Fibroblast of lung (primary cell): ENCODE measurements around the gene PLEKHN1. TPM values are rescaled to one million over a fixed set of nuclear protein-coding genes. Genes with fewer than 3 reads are reported as not detected.
"Not testable (repeated sequence)": the region's sequence is repeated elsewhere in the genome, so short reads cannot be mapped to it uniquely, and the experiment has no call there.

ENCODE experiments used
- DNase-seq, 2 donors: peaks; one replicate each; pipeline versions ENCODE4 v3.0.0 to v3.0.0-alpha.2; 2010; ENCODE audit warnings: low read depth in 2 of 2
- H2AFZ ChIP-seq: 2 replicates; pipeline ENCODE4 v1.5.1; 2012; ENCODE audit warnings: low read length, control low read depth, inconsistent platforms
- H3K27ac ChIP-seq: 2 replicates; pipeline ENCODE4 v1.5.1; 2011; ENCODE audit warnings: low read length, control low read depth; ENCODE audit not compliant: insufficient read depth
- H3K27me3 ChIP-seq: 2 replicates; pipeline ENCODE4 v1.5.1; 2011; ENCODE audit warnings: mild to moderate bottlenecking, low read length; ENCODE audit not compliant: control insufficient read depth, insufficient read depth
- H3K36me3 ChIP-seq: 2 replicates; pipeline ENCODE4 v1.5.1; 2011; ENCODE audit warnings: low read length; ENCODE audit not compliant: control insufficient read depth, insufficient read depth
- H3K4me1 ChIP-seq: 2 replicates; pipeline ENCODE4 v1.5.1; 2011; ENCODE audit warnings: low read length; ENCODE audit not compliant: control insufficient read depth, insufficient read depth; ENCODE audit errors: extremely low read depth
- H3K4me2 ChIP-seq: 2 replicates; pipeline ENCODE4 v1.5.1; 2011; ENCODE audit warnings: low read length, control low read depth; ENCODE audit not compliant: insufficient read depth; ENCODE audit errors: extremely low read depth
- H3K4me3 ChIP-seq, 4 experiments: fragments of 200-600 bp in 1 of 4; sonication (generic) in 1 of 4; replicated peaks in 1 of 4; 2 replicates each; pipeline ENCODE4 v1.5.1; 2011 to 2016; ENCODE audit warnings: low read length in 4 of 4, low read depth in 3 of 4, mild to moderate bottlenecking in 3 of 4, control low read depth in 2 of 4, inconsistent platforms in 1 of 4, mixed read lengths in 1 of 4; ENCODE audit not compliant: insufficient read depth in 1 of 4; ENCODE audit errors: control extremely low read depth in 1 of 4
- H3K79me2 ChIP-seq: 2 replicates; pipeline ENCODE4 v1.5.1; 2012; ENCODE audit warnings: mild to moderate bottlenecking, low read length, inconsistent platforms; ENCODE audit not compliant: control insufficient read depth, insufficient read depth
- H3K9ac ChIP-seq: 2 replicates; pipeline ENCODE4 v1.5.1; 2011; ENCODE audit warnings: mild to moderate bottlenecking, low read length, control low read depth; ENCODE audit not compliant: insufficient read depth
- H3K9me3 ChIP-seq: 2 replicates; pipeline ENCODE4 v1.5.1; 2012; ENCODE audit warnings: low read depth, low read length; ENCODE audit not compliant: control insufficient read depth, insufficient read depth
- H4K20me1 ChIP-seq: 2 replicates; pipeline ENCODE4 v1.5.1; 2011; ENCODE audit warnings: low read length; ENCODE audit not compliant: control insufficient read depth, insufficient read depth; ENCODE audit errors: extremely low read depth
- EZH2 ChIP-seq: IDR thresholded peaks from 2 replicates; pipeline ENCODE4 v1.5.1; 2012; ENCODE audit warnings: low read length, control low read depth, mild to moderate bottlenecking; ENCODE audit errors: missing control alignments
- polyA plus RNA-seq, 2 donors: library from polyadenylated mRNA; depleted of rRNA in 1 of 2; stranded (reverse) in 1 of 2; unstranded in 1 of 2; fragments of >200 nt; gene quantifications; 2 replicates each; pipeline ENCODE4 v1.2.1, GENCODE V29; 2011 to 2012; ENCODE audit warnings: missing spikeins in 1 of 2
- total RNA-seq: library from RNA; depleted of rRNA; stranded (reverse); fragments of >200 nt; gene quantifications from 2 replicates; pipeline ENCODE4 v1.2.1, GENCODE V29; 2014
- TF ChIP-seq, protein P1 (sequence below), 2 donors: IDR thresholded peaks in 1 of 2; conservative IDR thresholded peaks in 1 of 2; 1 replicate in 1 of 2; 2 replicates in 1 of 2; pipeline ENCODE4 v1.5.1; 2011 to 2012; ENCODE audit warnings: low read length in 2 of 2, control low read depth in 1 of 2, inconsistent platforms in 1 of 2, low read depth in 1 of 2, mild to moderate bottlenecking in 1 of 2

The PLEKHN1 gene
- total and polyA plus RNA-seq, 2 donors (not counting 1 experiment from before 2014, with no cell fraction given) = 0.17 to 0.41 TPM

DNA sequence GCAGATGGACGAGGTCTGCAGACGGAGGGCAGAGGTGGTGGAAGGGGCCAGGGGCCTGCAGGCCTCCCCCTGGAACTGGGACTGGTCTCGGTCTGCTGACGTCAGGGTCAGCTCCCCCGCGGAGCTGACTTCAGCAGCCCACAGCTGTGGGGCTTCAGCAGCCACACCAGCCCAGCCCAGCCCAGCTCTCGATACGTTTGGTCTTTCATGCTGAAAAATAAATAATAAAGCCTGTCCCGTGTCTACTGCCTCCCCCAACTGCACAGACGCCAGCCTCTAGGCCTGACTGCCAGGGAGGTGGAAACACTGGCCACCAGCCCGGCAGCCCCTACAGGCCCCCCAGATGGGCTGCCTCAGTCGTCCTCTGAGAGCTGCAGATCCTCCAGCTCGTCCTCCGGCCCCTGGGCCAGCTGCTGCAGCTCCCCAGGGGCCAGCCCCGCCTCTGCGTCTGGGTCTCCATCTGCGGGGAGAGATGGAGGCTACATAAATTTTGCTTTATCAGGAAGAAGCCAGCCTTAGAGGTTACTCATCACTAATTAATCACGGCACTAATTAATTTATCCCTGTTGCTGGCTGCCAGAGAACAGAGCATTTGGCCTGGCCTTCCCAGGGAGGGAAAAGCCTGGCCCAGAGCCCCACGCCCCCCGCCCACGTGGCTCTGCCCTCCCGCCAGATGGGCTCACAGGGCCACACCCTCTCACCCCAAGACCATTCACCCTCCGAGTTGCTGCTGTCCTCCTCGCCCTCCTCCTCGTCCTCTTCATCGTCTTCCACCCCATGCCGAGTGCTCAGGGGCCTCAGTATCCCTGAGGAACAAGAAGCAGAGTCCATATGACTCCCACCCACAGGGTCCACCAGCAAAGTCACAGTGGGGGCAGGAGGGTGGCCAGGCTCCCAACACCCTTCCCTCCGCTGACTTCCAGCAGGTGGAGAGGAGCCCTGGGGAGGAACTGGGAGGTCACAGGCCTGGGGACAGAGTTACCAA, 21.6 kb upstream of the PLEKHN1 start:
- Histone ChIP-seq H3K4me2 (no peak overlapping the region), H4K20me1 (no peaks in the 10 kb centered on the region), H3K27me3 (no peaks in the 10 kb centered on the region), H3K36me3 (peaks cover 21% of the 10 kb centered on the region), H2AFZ (no peak overlapping the region), H3K4me1 (peaks cover 24% of the 10 kb centered on the region), H3K4me3 (no peak overlapping the region), H3K9me3 (no peaks in the 10 kb centered on the region), H3K27ac (peak overlapping the region; percentile 72), H3K9ac (no peak overlapping the region), H3K79me2 (no peaks in the 10 kb centered on the region)
- TF ChIP-seq, protein P1, sequence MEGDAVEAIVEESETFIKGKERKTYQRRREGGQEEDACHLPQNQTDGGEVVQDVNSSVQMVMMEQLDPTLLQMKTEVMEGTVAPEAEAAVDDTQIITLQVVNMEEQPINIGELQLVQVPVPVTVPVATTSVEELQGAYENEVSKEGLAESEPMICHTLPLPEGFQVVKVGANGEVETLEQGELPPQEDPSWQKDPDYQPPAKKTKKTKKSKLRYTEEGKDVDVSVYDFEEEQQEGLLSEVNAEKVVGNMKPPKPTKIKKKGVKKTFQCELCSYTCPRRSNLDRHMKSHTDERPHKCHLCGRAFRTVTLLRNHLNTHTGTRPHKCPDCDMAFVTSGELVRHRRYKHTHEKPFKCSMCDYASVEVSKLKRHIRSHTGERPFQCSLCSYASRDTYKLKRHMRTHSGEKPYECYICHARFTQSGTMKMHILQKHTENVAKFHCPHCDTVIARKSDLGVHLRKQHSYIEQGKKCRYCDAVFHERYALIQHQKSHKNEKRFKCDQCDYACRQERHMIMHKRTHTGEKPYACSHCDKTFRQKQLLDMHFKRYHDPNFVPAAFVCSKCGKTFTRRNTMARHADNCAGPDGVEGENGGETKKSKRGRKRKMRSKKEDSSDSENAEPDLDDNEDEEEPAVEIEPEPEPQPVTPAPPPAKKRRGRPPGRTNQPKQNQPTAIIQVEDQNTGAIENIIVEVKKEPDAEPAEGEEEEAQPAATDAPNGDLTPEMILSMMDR (conservative IDR thresholded peaks at IDR 0.05 in 1 of 2, IDR thresholded peaks at IDR 0.05 in 1 of 2; ENCODE audit: low read depth in 1 of 2, low read length in 2 of 2) = no peak
- TF ChIP-seq EZH2 = no peak
- DNase-seq = peak; percentile 71 to 95

GRCh38 chr1:945688-946556, 20.4 kb upstream of the PLEKHN1 start:
- Histone ChIP-seq H3K27me3 (no peaks in the 10 kb centered on the region), H3K9ac (no peak overlapping the region), H3K4me3 (no peak overlapping the region), H2AFZ (no peak overlapping the region), H3K4me2 (no peak overlapping the region), H3K36me3 (peaks cover 32% of the 10 kb centered on the region), H3K79me2 (no peaks in the 10 kb centered on the region), H4K20me1 (no peaks in the 10 kb centered on the region), H3K4me1 (peaks cover 21% of the 10 kb centered on the region), H3K27ac (no peak overlapping the region), H3K9me3 (no peaks in the 10 kb centered on the region)
- no peak for DNase-seq
- TF ChIP-seq, protein P1 (conservative IDR thresholded peaks at IDR 0.05 in 1 of 2, IDR thresholded peaks at IDR 0.05 in 1 of 2; ENCODE audit: low read depth in 1 of 2, low read length in 2 of 2) = no peak
- TF ChIP-seq EZH2 = no peak

DNA sequence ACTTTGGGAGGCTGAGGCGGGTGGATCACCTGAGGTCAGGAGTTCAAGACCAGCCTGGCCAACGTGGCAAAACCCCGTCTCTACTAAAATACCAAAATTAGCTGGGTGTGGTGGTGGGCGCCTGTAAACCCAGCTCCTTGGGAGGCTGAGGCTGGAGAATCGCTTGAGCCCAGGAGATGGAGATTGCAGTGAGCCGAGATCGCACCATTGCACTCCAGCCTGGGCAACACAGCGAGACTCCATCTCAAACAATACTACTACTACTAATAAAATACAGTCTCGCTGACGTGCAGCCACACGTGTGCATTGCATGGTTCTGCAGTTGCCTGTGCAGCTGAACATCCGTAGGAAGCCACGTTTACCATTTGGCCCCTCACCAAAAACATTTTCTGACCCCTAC, 19.5 kb upstream of the PLEKHN1 start:
- H3K4me3 ChIP-seq = not testable (repeated sequence)

More for the DNA sequence above, 19.5 kb upstream of the PLEKHN1 start:
- not testable (repeated sequence) for DNase-seq, H3K9ac ChIP-seq, H3K27me3 ChIP-seq, H3K9me3 ChIP-seq, H2AFZ ChIP-seq, H3K4me2 ChIP-seq, H3K27ac ChIP-seq, H3K79me2 ChIP-seq, H4K20me1 ChIP-seq
- peaks cover 33% of the 10 kb centered on the region for H3K36me3 ChIP-seq
- H3K4me1 ChIP-seq = peaks cover 16% of the 10 kb centered on the region
